ENCODE results near the gene CLMN. TPM values are rescaled to one million over a fixed set of nuclear protein-coding genes. Genes with fewer than 3 reads are reported as not detected.

CLMN gene
- total and polyA plus RNA-seq, 2 of the 13 experiments (the other 11 are each of a cell fraction or from before 2014, with no cell fraction given) = 15.1 to 16.7 TPM

GRCh38 chr14:95222870-95223398 is 96.8 kb downstream of the CLMN start:
- Histone ChIP-seq H3K4me2 (ENCODE audit: low read depth, low read length) (no peak overlapping the region), H3K9me3 (ENCODE audit: low read length) (no peaks in the 10 kb centered on the region), H4K20me1 (ENCODE audit: insufficient read depth, low read length) (no peaks in the 10 kb centered on the region), H3K36me3 (replicated peaks in 1 of 2; ENCODE audit: control insufficient read depth in 1 of 2, insufficient read depth in 2 of 2, low read length in 2 of 2) (peaks cover 0 to 19% of the 10 kb centered on the region in 2 experiments; a peak in 2 of 5 replicates), H3K9ac (ENCODE audit: insufficient read depth, low read depth, low read length) (no peak overlapping the region), H3K27me3 (ENCODE audit: control insufficient read depth in 1 of 2, insufficient read depth in 2 of 2, low read length in 2 of 2) (no peaks in the 10 kb centered on the region), H3K4me3 (replicated peaks in 1 of 3; ENCODE audit: insufficient read depth in 1 of 3, low read depth in 2 of 3, low read length in 3 of 3) (no peak overlapping the region), H3K27ac (ENCODE audit: extremely low read length, insufficient read depth, low read length) (peak overlapping the region; percentile 21), H3K4me1 (ENCODE audit: insufficient read depth, low read length) (peaks cover 22% of the 10 kb centered on the region), H3K79me2 (ENCODE audit: insufficient read depth, low read length) (no peaks in the 10 kb centered on the region), H2AFZ (ENCODE audit: low read length) (no peak overlapping the region)
- ChIA-PET POLR2A (no interaction called here), CTCF (ENCODE audit: low intra/inter-chr PET ratio, low total read pairs) (no interaction called here)
- no peak for FAIRE-seq
- intact Hi-C loops (cut with micrococcal nuclease; ENCODE audit: unreplicated experiment) = loop anchor here (10.0 kb wide), 1 partner anchor 212 kb away; no protein-coding TSS in a partner anchor
- 50% methylated on average over 3 of the region's 3 CpGs for whole genome bisulfite sequencing (ENCODE audit: low lambda C conversion rate)
- peak; percentile 21 for DNase-seq (ENCODE audit: low spot score)
- ATAC-seq = peak; percentile 70
- in situ Hi-C loops (cut with HindIII; ENCODE audit: extremely low pct_ligation_motif_present, low pct_unique_long_range_greater_than_20kb) = no loop called here
- BruUV-seq (replicated peaks) = no TSS peak
- no peak for TF ChIP-seq ZNF614 (CRISPR knock-in tag; IDR thresholded peaks at IDR 0.05; ENCODE audit: borderline replicate concordance)
- TF ChIP-seq EZH2 (conservative IDR thresholded peaks at IDR 0.05; ENCODE audit: low read depth, low read length) = no peak
- TF ChIP-seq STAG1 (CRISPR knock-in tag; IDR thresholded peaks at IDR 0.05) = no peak
- TF ChIP-seq ZNF749 (CRISPR knock-in tag; IDR thresholded peaks at IDR 0.05; ENCODE audit: borderline replicate concordance) = no peak
- TF ChIP-seq ZNF446 (CRISPR knock-in tag; IDR thresholded peaks at IDR 0.05) = no peak
- TF ChIP-seq RBAK (CRISPR knock-in tag; IDR thresholded peaks at IDR 0.05) = no peak
- TF ChIP-seq SMAD1 (CRISPR knock-in tag; IDR thresholded peaks at IDR 0.05; ENCODE audit: borderline replicate concordance, low read depth) = no peak
- peak; percentile 23; the same call in 1 of the 2 replicates for TF ChIP-seq CEBPB (IDR thresholded peaks at IDR 0.05; ENCODE audit: borderline replicate concordance, low read depth, low read length)
- no peak for TF ChIP-seq NR0B2 (CRISPR knock-in tag; IDR thresholded peaks at IDR 0.05)
- TF ChIP-seq ZNF484 (CRISPR knock-in tag; IDR thresholded peaks at IDR 0.05; ENCODE audit: borderline replicate concordance, low read depth) = no peak
- TF ChIP-seq SOX6 (IDR thresholded peaks at IDR 0.05) = no peak
- peak; percentile 50 for TF ChIP-seq SOX6 (CRISPR knock-in tag; IDR thresholded peaks at IDR 0.05)
- no peak for TF ChIP-seq PLSCR1 (CRISPR knock-in tag; IDR thresholded peaks at IDR 0.05; ENCODE audit: borderline replicate concordance)
- TF ChIP-seq GMEB1 (CRISPR knock-in tag; IDR thresholded peaks at IDR 0.05; ENCODE audit: borderline replicate concordance) = no peak
- TF ChIP-seq SAP130 (CRISPR knock-in tag; IDR thresholded peaks at IDR 0.05; ENCODE audit: low read depth) = peak; percentile 13; the same call in 1 of the 2 replicates
- no peak for TF ChIP-seq TFDP1 (CRISPR knock-in tag; IDR thresholded peaks at IDR 0.05; ENCODE audit: borderline replicate concordance)
- TF ChIP-seq TBX3 (IDR thresholded peaks at IDR 0.05; ENCODE audit: borderline replicate concordance) = peak; percentile 38; the same call in 1 of the 2 replicates
- TF ChIP-seq MXD3 (CRISPR knock-in tag; IDR thresholded peaks at IDR 0.05) = no peak
- peak; percentile 23; the same call in 1 of the 2 replicates for TF ChIP-seq CEBPG (CRISPR knock-in tag; IDR thresholded peaks at IDR 0.05)

Data from HepG2 (cell line).